HUES64 (cell line): ENCODE results near the gene SEMA7A.

ENCODE experiments used
- H3K27ac ChIP-seq: 2 replicates; pipeline ENCODE4 v1.7.0; 2013; ENCODE audit warnings: low read depth, low read length, inconsistent platforms
- H3K27me3 ChIP-seq: 2 replicates; pipeline ENCODE4 v1.6.1; 2013; ENCODE audit warnings: mild to moderate bottlenecking, low read length; ENCODE audit not compliant: insufficient read depth
- H3K36me3 ChIP-seq: 2 replicates; pipeline ENCODE4 v1.6.1; 2013; ENCODE audit warnings: mild to moderate bottlenecking, low read length; ENCODE audit not compliant: insufficient read depth
- H3K4me1 ChIP-seq: 2 replicates; pipeline ENCODE4 v1.6.1; 2013; ENCODE audit warnings: mild to moderate bottlenecking, low read length, moderate library complexity; ENCODE audit not compliant: insufficient read depth
- H3K4me3 ChIP-seq: 2 replicates; pipeline ENCODE4 v1.5.1; 2013; ENCODE audit warnings: mild to moderate bottlenecking, low read length, moderate library complexity
- H3K9ac ChIP-seq: 2 replicates; pipeline ENCODE4 v1.6.1; 2013; ENCODE audit warnings: mild to moderate bottlenecking, low read depth, low read length
- H3K9me3 ChIP-seq: 2 replicates; pipeline ENCODE4 v1.6.1; 2013; ENCODE audit warnings: low read depth, low read length; ENCODE audit not compliant: insufficient read depth
- WGBS: fragments of 150-250, 120-280 bp; methylation state at CpG from one replicate; pipeline ENCODE4 v1.1.7; 2013; ENCODE audit warnings: missing lambda C conversion rate; 5-methylcytosine and 5-hydroxymethylcytosine counted together

SEMA7A gene

GRCh38 chr15:74451322-74451721 is 17.6 kb upstream of the SEMA7A start:
- no peak overlapping the region for H3K27ac ChIP-seq
- peaks cover 69% of the 10 kb centered on the region for H3K36me3 ChIP-seq

GRCh38 chr15:74449643-74450205 is 16.0 kb upstream of the SEMA7A start:
- H3K9me3 ChIP-seq, result no peaks in the 10 kb centered on the region
- H3K4me1 ChIP-seq, result peaks cover 10% of the 10 kb centered on the region
- H3K9ac ChIP-seq, result no peak overlapping the region
- H3K36me3 ChIP-seq, result peaks cover 72% of the 10 kb centered on the region
- H3K27me3 ChIP-seq, result no peaks in the 10 kb centered on the region
- no peak overlapping the region for H3K27ac ChIP-seq
- WGBS, result 94% methylated on average over 12 of the region's 12 CpGs
- H3K4me3 ChIP-seq, result no peak overlapping the region

More at GRCh38 chr15:74451322-74451721, 17.6 kb upstream of the SEMA7A start:
- H3K9me3 ChIP-seq, result no peaks in the 10 kb centered on the region
- no peaks in the 10 kb centered on the region for H3K27me3 ChIP-seq
- no peak overlapping the region for H3K9ac ChIP-seq
- no peak overlapping the region for H3K4me3 ChIP-seq
- WGBS, result 92% methylated on average over 2 of the region's 2 CpGs
- H3K4me1 ChIP-seq, result peaks cover 10% of the 10 kb centered on the region

- H3K27me3 ChIP-seq, result no peaks in the 10 kb centered on the region
- peaks cover 10% of the 10 kb centered on the region for H3K4me1 ChIP-seq
- H3K9ac ChIP-seq, result no peak overlapping the region
- H3K9me3 ChIP-seq, result no peaks in the 10 kb centered on the region
- peaks cover 71% of the 10 kb centered on the region for H3K36me3 ChIP-seq
- H3K4me3 ChIP-seq, result no peak overlapping the region
- 95% methylated on average over 7 of the region's 7 CpGs for WGBS
- H3K27ac ChIP-seq, result no peak overlapping the region
Measured at GRCh38 chr15:74449095-74449494, 15.3 kb upstream of the SEMA7A start.

GRCh38 chr15:74445816-74446763 is 12.3 kb upstream of the SEMA7A start:
- Histone ChIP-seq H3K36me3 (peaks cover 54% of the 10 kb centered on the region), H3K4me3 (no peak overlapping the region), H3K4me1 (no peaks in the 10 kb centered on the region), H3K9ac (no peak overlapping the region), H3K9me3 (no peaks in the 10 kb centered on the region), H3K27ac (no peak overlapping the region), H3K27me3 (no peaks in the 10 kb centered on the region)
- WGBS, result 94% methylated on average over 8 of the region's 9 CpGs

- Histone ChIP-seq H3K4me1 (no peaks in the 10 kb centered on the region), H3K27ac (no peak overlapping the region), H3K9me3 (no peaks in the 10 kb centered on the region), H3K4me3 (no peak overlapping the region), H3K9ac (no peak overlapping the region), H3K27me3 (no peaks in the 10 kb centered on the region), H3K36me3 (peaks cover 42% of the 10 kb centered on the region)
- WGBS, result 92% methylated on average over 8 of the region's 8 CpGs
Measured at GRCh38 chr15:74444106-74445062, 10.6 kb upstream of the SEMA7A start.

GRCh38 chr15:74443100-74443909 is 9.5 kb upstream of the SEMA7A start:
- H3K4me3 ChIP-seq, result no peak overlapping the region
- H3K27ac ChIP-seq, result no peak overlapping the region
- WGBS, result 86% methylated on average over 14 of the region's 14 CpGs
- H3K27me3 ChIP-seq, result no peaks in the 10 kb centered on the region
- peaks cover 31% of the 10 kb centered on the region for H3K36me3 ChIP-seq
- H3K9ac ChIP-seq, result no peak overlapping the region
- no peaks in the 10 kb centered on the region for H3K9me3 ChIP-seq
- H3K4me1 ChIP-seq, result no peaks in the 10 kb centered on the region

GRCh38 chr15:74442604-74443003 is 8.8 kb upstream of the SEMA7A start:
- WGBS, result 78% methylated on average over 3 of the region's 3 CpGs
- Histone ChIP-seq H3K4me1 (no peaks in the 10 kb centered on the region), H3K27me3 (no peaks in the 10 kb centered on the region), H3K9ac (no peak overlapping the region), H3K9me3 (no peaks in the 10 kb centered on the region), H3K4me3 (no peak overlapping the region), H3K27ac (no peak overlapping the region), H3K36me3 (peaks cover 24% of the 10 kb centered on the region)

- H3K36me3 ChIP-seq, result peaks cover 22% of the 10 kb centered on the region
- H3K4me1 ChIP-seq, result no peaks in the 10 kb centered on the region
- H3K4me3 ChIP-seq, result no peak overlapping the region
- H3K27me3 ChIP-seq, result no peaks in the 10 kb centered on the region
- no peak overlapping the region for H3K9ac ChIP-seq
- no peak overlapping the region for H3K27ac ChIP-seq
- H3K9me3 ChIP-seq, result no peaks in the 10 kb centered on the region
- WGBS, result 89% methylated on average over 3 of the region's 3 CpGs
Measured at GRCh38 chr15:74442063-74442462, 8.3 kb upstream of the SEMA7A start.

GRCh38 chr15:74441248-74441941 is 7.6 kb upstream of the SEMA7A start:
- Histone ChIP-seq H3K9ac (no peak overlapping the region), H3K27ac (no peak overlapping the region), H3K4me1 (no peaks in the 10 kb centered on the region), H3K4me3 (no peak overlapping the region), H3K9me3 (no peaks in the 10 kb centered on the region), H3K36me3 (peaks cover 17% of the 10 kb centered on the region), H3K27me3 (no peaks in the 10 kb centered on the region)
- 89% methylated on average over 6 of the region's 6 CpGs for WGBS
